Neural cell (in vitro differentiated cells): ENCODE results near the gene SHISAL1. TPM values are rescaled to one million over a fixed set of nuclear protein-coding genes. Genes with fewer than 3 reads are reported as not detected.

ENCODE experiments used
- H2AFZ ChIP-seq: fragments of 200-600, 300-800 bp; sonication (generic), shearing (Covaris generic); 2 replicates; pipeline ENCODE4 v1.6.0; 2014; ENCODE audit warnings: low read depth, mild to moderate bottlenecking, antibody characterized with exemption, low read length, moderate library complexity
- H3F3A ChIP-seq: fragments of 200-600 bp; shearing (Covaris generic); 2 replicates; pipeline ENCODE4 v1.6.1; 2016; ENCODE audit warnings: mild to moderate bottlenecking, moderate library complexity, mixed read lengths, antibody characterized with exemption, low read length; ENCODE audit not compliant: insufficient read depth, poor library complexity, severe bottlenecking
- H3K27ac ChIP-seq: fragments of 200-600, 300-800 bp; sonication (generic), shearing (Covaris generic); 2 replicates; pipeline ENCODE4 v1.5.1; 2014; ENCODE audit warnings: mild to moderate bottlenecking, low read length, moderate library complexity
- H3K27me3 ChIP-seq: fragments of 300-800, 200-600 bp; sonication (generic), shearing (Covaris generic); 2 replicates; pipeline ENCODE4 v1.6.0; 2014; ENCODE audit warnings: mild to moderate bottlenecking, low read depth, low read length, moderate library complexity; ENCODE audit not compliant: insufficient read depth
- H3K36me3 ChIP-seq: fragments of 300-800, 200-600 bp; sonication (generic), shearing (Covaris generic); 2 replicates; pipeline ENCODE4 v1.5.1; 2014; ENCODE audit warnings: mild to moderate bottlenecking, antibody characterized with exemption, low read length, moderate library complexity; ENCODE audit not compliant: insufficient read depth
- H3K4me2 ChIP-seq: fragments of 300-800, 200-600 bp; sonication (generic), shearing (Covaris generic); 2 replicates; pipeline ENCODE4 v1.6.0; 2014; ENCODE audit warnings: mild to moderate bottlenecking, low read length
- H3K4me3 ChIP-seq: fragments of 300-800, 200-600 bp; sonication (generic), shearing (Covaris generic); 2 replicates; pipeline ENCODE4 v1.5.1; 2014; ENCODE audit warnings: mild to moderate bottlenecking, low read length, moderate library complexity
- H3K79me2 ChIP-seq: fragments of 200-600 bp; shearing (Covaris generic); replicated peaks from 2 replicates; pipeline ENCODE4 v1.6.0; 2014; ENCODE audit warnings: mild to moderate bottlenecking, low read length, moderate library complexity; ENCODE audit not compliant: insufficient read depth
- H3K9ac ChIP-seq: fragments of 300-800, 200-600 bp; sonication (generic), shearing (Covaris generic); 2 replicates; pipeline ENCODE4 v1.6.1; 2016; ENCODE audit warnings: mild to moderate bottlenecking, low read length, mixed read lengths
- H3K9me2 ChIP-seq: fragments of 200-600 bp; shearing (Covaris generic); 2 replicates; pipeline ENCODE4 v1.6.1; 2016; ENCODE audit warnings: mild to moderate bottlenecking, low read length, mixed read lengths; ENCODE audit not compliant: insufficient read depth
- H3K9me3 ChIP-seq: fragments of 200-600, 300-800 bp; sonication (generic), shearing (Covaris generic); 2 replicates; pipeline ENCODE4 v1.6.1; 2016; ENCODE audit warnings: mild to moderate bottlenecking, mixed run types, low read length, moderate library complexity, mixed read lengths
- H4K20me1 ChIP-seq: fragments of 200-600 bp; shearing (Covaris generic); 2 replicates; pipeline ENCODE4 v1.6.1; 2016; ENCODE audit warnings: mild to moderate bottlenecking, mixed run types; ENCODE audit not compliant: insufficient read depth
- EP300 ChIP-seq: fragments of 450-650 bp; conservative IDR thresholded peaks from 2 replicates; pipeline ENCODE4 v1.6.1; 2014; ENCODE audit warnings: antibody characterized with exemption, mild to moderate bottlenecking, moderate library complexity; ENCODE audit not compliant: poor library complexity, severe bottlenecking
- EZH2 ChIP-seq: fragments of 200-600, 300-800 bp; shearing (Covaris generic), sonication (generic); IDR thresholded peaks from 2 replicates; pipeline ENCODE4 v1.6.1; 2014; ENCODE audit warnings: antibody characterized with exemption, low read length, borderline replicate concordance, mild to moderate bottlenecking; ENCODE audit not compliant: insufficient read depth, poor library complexity, severe bottlenecking
- MXI1 ChIP-seq: fragments of 450-650 bp; conservative IDR thresholded peaks from 2 replicates; pipeline ENCODE4 v1.6.1; 2014; ENCODE audit warnings: antibody characterized with exemption, mild to moderate bottlenecking; ENCODE audit not compliant: poor library complexity, severe bottlenecking
- POLR2AphosphoS5 ChIP-seq: IDR thresholded peaks from 2 replicates; pipeline ENCODE4 v1.6.1; 2012
- RAD21 ChIP-seq: fragments of 450-650 bp; conservative IDR thresholded peaks from 2 replicates; pipeline ENCODE4 v1.6.1; 2014; ENCODE audit warnings: antibody characterized with exemption, mild to moderate bottlenecking, moderate library complexity
- REST ChIP-seq: IDR thresholded peaks from 2 replicates; pipeline ENCODE4 v1.6.1; 2012; ENCODE audit warnings: borderline replicate concordance
- SMC3 ChIP-seq: fragments of 450-650 bp; conservative IDR thresholded peaks from 2 replicates; pipeline ENCODE4 v1.6.1; 2014; ENCODE audit warnings: antibody characterized with exemption, mild to moderate bottlenecking, moderate library complexity; ENCODE audit not compliant: poor library complexity
- TAF1 ChIP-seq: IDR thresholded peaks from 2 replicates; pipeline ENCODE4 v1.6.1; 2012; ENCODE audit warnings: low read depth
- polyA minus RNA-seq: library from RNA; depleted of rRNA, polyadenylated mRNA; stranded (reverse); fragments of >200 nt; gene quantifications from 2 replicates; pipeline ENCODE4 v1.2.3, GENCODE V29; 2014
- polyA plus RNA-seq: library from polyadenylated mRNA; depleted of rRNA; stranded (reverse); fragments of >200 nt; gene quantifications from 2 replicates; pipeline ENCODE4 v1.2.3, GENCODE V29; 2014
- TF ChIP-seq, protein P1 (sequence below): fragments of 450-650 bp; IDR thresholded peaks from 2 replicates; pipeline ENCODE4 v1.5.1; 2014; ENCODE audit warnings: antibody characterized with exemption, mild to moderate bottlenecking, moderate library complexity; ENCODE audit not compliant: poor library complexity, severe bottlenecking

Gene SHISAL1
- 15.4 and 21.6 TPM in 2 replicates for polyA plus RNA-seq
- polyA minus RNA-seq, result 34.1 and 38.3 TPM in 2 replicates

DNA sequence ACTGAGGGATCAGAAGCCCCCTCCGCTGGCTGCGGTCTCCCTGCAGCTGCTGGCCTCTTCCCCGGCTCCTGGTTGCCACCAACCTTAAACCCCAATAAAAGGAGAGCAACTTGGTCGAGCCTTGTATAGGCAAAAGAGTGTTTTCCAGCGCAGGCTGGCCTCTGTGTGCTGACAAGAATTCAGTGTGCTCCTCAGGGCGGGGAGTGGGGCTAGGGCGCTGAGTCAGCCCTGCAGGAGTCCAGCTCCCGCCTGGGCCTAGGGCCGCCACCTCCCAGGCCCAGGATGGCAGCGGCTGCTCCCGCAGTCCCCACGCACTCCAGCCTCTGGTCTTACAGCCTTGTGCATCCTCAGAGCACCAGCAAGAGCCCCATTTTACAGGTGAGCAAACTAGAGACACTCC is at the start of gene SHISAL1:
TSS of gene SHISAL1 (minus strand) at position 186 of the 400 bp plus-strand sequence. CDS start 12,006 bp downstream, outside the sequence.
- H2AFZ ChIP-seq, result no peak within 1 kb of the TSS
- H3K9me3 ChIP-seq, result no peaks in the 10 kb centered on the region
- no peaks in the 10 kb centered on the region for H3K79me2 ChIP-seq
- H3K4me2 ChIP-seq, result no peak within 1 kb of the TSS
- H3K9me2 ChIP-seq, result no peaks in the 10 kb centered on the region
- H4K20me1 ChIP-seq, result no peaks in the 10 kb centered on the region
- TF ChIP-seq MXI1, result no peak
- H3K27me3 ChIP-seq, result no peaks in the 10 kb centered on the region
- H3K27ac ChIP-seq, result no peak within 1 kb of the TSS
- no peak within 1 kb of the TSS for H3K9ac ChIP-seq
- H3K4me3 ChIP-seq, result no peak within 1 kb of the TSS
- no peaks in the 10 kb centered on the region for H3F3A ChIP-seq
- H3K36me3 ChIP-seq, result no peaks in the 10 kb centered on the region

GRCh38 chr22:44361391-44362126 is 48.8 kb upstream of the SHISAL1 start:
- Histone ChIP-seq H3K9ac (no peak overlapping the region), H3K4me2 (no peak overlapping the region), H3K4me3 (no peak overlapping the region), H3K27ac (no peak overlapping the region), H3K27me3 (no peaks in the 10 kb centered on the region), H3K9me3 (no peaks in the 10 kb centered on the region), H4K20me1 (no peaks in the 10 kb centered on the region), H3K36me3 (no peaks in the 10 kb centered on the region), H3K9me2 (no peaks in the 10 kb centered on the region), H3F3A (no peaks in the 10 kb centered on the region), H3K79me2 (no peaks in the 10 kb centered on the region), H2AFZ (no peak overlapping the region)
- TF ChIP-seq, protein P1, sequence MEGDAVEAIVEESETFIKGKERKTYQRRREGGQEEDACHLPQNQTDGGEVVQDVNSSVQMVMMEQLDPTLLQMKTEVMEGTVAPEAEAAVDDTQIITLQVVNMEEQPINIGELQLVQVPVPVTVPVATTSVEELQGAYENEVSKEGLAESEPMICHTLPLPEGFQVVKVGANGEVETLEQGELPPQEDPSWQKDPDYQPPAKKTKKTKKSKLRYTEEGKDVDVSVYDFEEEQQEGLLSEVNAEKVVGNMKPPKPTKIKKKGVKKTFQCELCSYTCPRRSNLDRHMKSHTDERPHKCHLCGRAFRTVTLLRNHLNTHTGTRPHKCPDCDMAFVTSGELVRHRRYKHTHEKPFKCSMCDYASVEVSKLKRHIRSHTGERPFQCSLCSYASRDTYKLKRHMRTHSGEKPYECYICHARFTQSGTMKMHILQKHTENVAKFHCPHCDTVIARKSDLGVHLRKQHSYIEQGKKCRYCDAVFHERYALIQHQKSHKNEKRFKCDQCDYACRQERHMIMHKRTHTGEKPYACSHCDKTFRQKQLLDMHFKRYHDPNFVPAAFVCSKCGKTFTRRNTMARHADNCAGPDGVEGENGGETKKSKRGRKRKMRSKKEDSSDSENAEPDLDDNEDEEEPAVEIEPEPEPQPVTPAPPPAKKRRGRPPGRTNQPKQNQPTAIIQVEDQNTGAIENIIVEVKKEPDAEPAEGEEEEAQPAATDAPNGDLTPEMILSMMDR, result no peak
- TF ChIP-seq RAD21 (no peak), EP300 (no peak), EZH2 (no peak), POLR2AphosphoS5 (no peak), MXI1 (no peak), SMC3 (no peak), REST (no peak), TAF1 (no peak)
